Vagina (tissue), 2 donors: ENCODE measurements around the gene CEBPZOS.
"Not testable (repeated sequence)": the region's sequence is repeated elsewhere in the genome, so short reads cannot be mapped to it uniquely, and the experiment has no call there.

ENCODE experiments used
- CTCF ChIP-seq, 3 experiments: fragments of 450-650 bp in 2 of 3; fragments of 200-600 bp in 1 of 3; sonication (generic) in 1 of 3; IDR thresholded peaks; one replicate each; pipeline ENCODE4 v1.5.1; 2017 to 2019; ENCODE audit warnings: antibody characterized with exemption in 3 of 3, mild to moderate bottlenecking in 2 of 3, moderate library complexity in 2 of 3
- POLR2A ChIP-seq, 2 donors: fragments of 450-650 bp; IDR thresholded peaks; one replicate each; pipeline ENCODE4 v1.6.1; 2017; ENCODE audit warnings: antibody characterized with exemption in 2 of 2, mild to moderate bottlenecking in 2 of 2, moderate library complexity in 2 of 2

GRCh38 chr2:37205071-37205661 is 8.9 kb downstream of the CEBPZOS start:
- TF ChIP-seq CTCF, POLR2A (IDR thresholded peaks at IDR 0.05): not testable (repeated sequence)
